GM23338 (cell line): ENCODE data around the gene MYO18B.

Source experiments
- CTCF ChIP-seq, 2 experiments: fragments of 200-600 bp in 1 of 2; sonication (generic) in 1 of 2; conservative IDR thresholded peaks; 2 replicates each; pipeline versions ENCODE4 v1.5.1 to v1.6.1; 2016 to 2017; ENCODE audit warnings: antibody characterized with exemption in 2 of 2, low read depth in 2 of 2, mild to moderate bottlenecking in 2 of 2, moderate library complexity in 1 of 2
- POLR2AphosphoS5 ChIP-seq: IDR thresholded peaks from 2 replicates; pipeline ENCODE4 v1.6.1; 2016; ENCODE audit warnings: antibody characterized with exemption, low read depth
- STAT1 ChIP-seq: IDR thresholded peaks from one replicate; pipeline ENCODE4 v1.6.1; 2016; ENCODE audit warnings: antibody characterized with exemption; ENCODE audit not compliant: unreplicated experiment
- TF ChIP-seq, protein P1 (sequence below): IDR thresholded peaks from one replicate; pipeline ENCODE4 v1.6.1; 2018; ENCODE audit warnings: antibody characterized with exemption; ENCODE audit not compliant: unreplicated experiment

DNA sequence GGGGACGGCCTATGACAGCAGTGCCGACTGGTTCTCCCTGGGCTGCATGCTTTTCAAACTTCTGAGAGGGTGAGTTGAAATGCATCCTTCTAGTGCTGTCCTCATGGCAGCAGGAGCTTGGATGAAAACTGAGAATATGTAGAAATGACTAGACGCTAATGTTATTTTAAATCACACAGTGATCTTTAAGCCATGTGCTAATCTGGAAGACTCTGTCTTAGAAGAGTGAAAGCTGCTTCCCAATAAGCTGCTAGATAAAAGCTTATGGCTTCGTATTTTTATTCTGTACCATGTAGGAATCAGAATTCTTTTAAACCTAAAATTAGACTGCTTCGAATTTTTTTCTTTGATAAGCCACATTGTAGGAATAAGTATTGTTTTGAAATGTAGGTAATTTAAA lies 46.8 kb upstream of the MYO18B start:
- no peak for TF ChIP-seq CTCF (conservative IDR thresholded peaks at IDR 0.05; ENCODE audit: low read depth in 2 of 2)
- TF ChIP-seq, protein P1, sequence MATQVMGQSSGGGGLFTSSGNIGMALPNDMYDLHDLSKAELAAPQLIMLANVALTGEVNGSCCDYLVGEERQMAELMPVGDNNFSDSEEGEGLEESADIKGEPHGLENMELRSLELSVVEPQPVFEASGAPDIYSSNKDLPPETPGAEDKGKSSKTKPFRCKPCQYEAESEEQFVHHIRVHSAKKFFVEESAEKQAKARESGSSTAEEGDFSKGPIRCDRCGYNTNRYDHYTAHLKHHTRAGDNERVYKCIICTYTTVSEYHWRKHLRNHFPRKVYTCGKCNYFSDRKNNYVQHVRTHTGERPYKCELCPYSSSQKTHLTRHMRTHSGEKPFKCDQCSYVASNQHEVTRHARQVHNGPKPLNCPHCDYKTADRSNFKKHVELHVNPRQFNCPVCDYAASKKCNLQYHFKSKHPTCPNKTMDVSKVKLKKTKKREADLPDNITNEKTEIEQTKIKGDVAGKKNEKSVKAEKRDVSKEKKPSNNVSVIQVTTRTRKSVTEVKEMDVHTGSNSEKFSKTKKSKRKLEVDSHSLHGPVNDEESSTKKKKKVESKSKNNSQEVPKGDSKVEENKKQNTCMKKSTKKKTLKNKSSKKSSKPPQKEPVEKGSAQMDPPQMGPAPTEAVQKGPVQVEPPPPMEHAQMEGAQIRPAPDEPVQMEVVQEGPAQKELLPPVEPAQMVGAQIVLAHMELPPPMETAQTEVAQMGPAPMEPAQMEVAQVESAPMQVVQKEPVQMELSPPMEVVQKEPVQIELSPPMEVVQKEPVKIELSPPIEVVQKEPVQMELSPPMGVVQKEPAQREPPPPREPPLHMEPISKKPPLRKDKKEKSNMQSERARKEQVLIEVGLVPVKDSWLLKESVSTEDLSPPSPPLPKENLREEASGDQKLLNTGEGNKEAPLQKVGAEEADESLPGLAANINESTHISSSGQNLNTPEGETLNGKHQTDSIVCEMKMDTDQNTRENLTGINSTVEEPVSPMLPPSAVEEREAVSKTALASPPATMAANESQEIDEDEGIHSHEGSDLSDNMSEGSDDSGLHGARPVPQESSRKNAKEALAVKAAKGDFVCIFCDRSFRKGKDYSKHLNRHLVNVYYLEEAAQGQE, result no peak
- TF ChIP-seq STAT1, result no peak
- no peak for TF ChIP-seq POLR2AphosphoS5
